Endothelial cell of umbilical vein (primary cell): ENCODE data around the gene RNF113B. TPM values are rescaled to one million over a fixed set of nuclear protein-coding genes. Genes with fewer than 3 reads are reported as not detected.
A peak's percentile ranks its signal among the peaks of the same experiment; 100 is the strongest.

Source experiments
- BruUV-seq: library from RNA; stranded (reverse); fragments of 400-500 nt; replicated peaks from 2 replicates; lab custom pipeline; 2021; lab: Mats Ljungman, UMichigan
- CTCF ChIA-PET: fragments of 300-600, 350-600 bp; sonication (Branson Sonifier 250); formaldehyde crosslinking; loops from one replicate; lab custom pipeline; 2021; ENCODE audit warnings: antibody characterized with exemption, inconsistent platforms; lab: Charles Lee
- POLR2A ChIA-PET: fragments of 300-600, 350-600 bp; sonication (Branson Sonifier 250); formaldehyde crosslinking; loops from one replicate; lab custom pipeline; 2021; ENCODE audit warnings: antibody characterized with exemption, inconsistent platforms; lab: Charles Lee
- DNase-seq: peaks from one replicate; pipeline ENCODE4 v3.0.0-alpha.2; 2011; ENCODE audit warnings: low read depth, low spot score
- FAIRE-seq: peaks from 2 replicates; lab custom pipeline; 2011; peaks lifted over from hg19 to GRCh38; lab: Jason Lieb, UNC
- H2AFZ ChIP-seq: 2 replicates; pipeline ENCODE4 v1.6.0; 2012; ENCODE audit warnings: low read depth, low read length, control low read depth, inconsistent platforms
- H3K27ac ChIP-seq: 2 replicates; pipeline ENCODE4 v1.5.1; 2011; ENCODE audit warnings: low read depth, mild to moderate bottlenecking, control low read depth, low read length, moderate library complexity; ENCODE audit not compliant: insufficient read depth
- H3K27me3 ChIP-seq, 2 experiments: 2 replicates each; pipeline versions ENCODE4 v1.6.0 to v1.6.1; 2011; ENCODE audit warnings: low read length in 2 of 2, mixed read lengths in 1 of 2; ENCODE audit not compliant: control insufficient read depth in 2 of 2, insufficient read depth in 2 of 2
- H3K36me3 ChIP-seq, 2 experiments: 2 replicates in 1 of 2; 3 replicates in 1 of 2; pipeline ENCODE4 v1.5.1; 2011; ENCODE audit warnings: low read length in 2 of 2, mild to moderate bottlenecking in 1 of 2, moderate library complexity in 1 of 2; ENCODE audit not compliant: control insufficient read depth in 2 of 2, insufficient read depth in 2 of 2; ENCODE audit errors: extremely low read depth in 1 of 2
- H3K4me1 ChIP-seq: 3 replicates; pipeline ENCODE4 v1.5.1; 2011; ENCODE audit warnings: mild to moderate bottlenecking, low read length; ENCODE audit not compliant: control insufficient read depth, insufficient read depth; ENCODE audit errors: extremely low read depth
- H3K4me2 ChIP-seq: 2 replicates; pipeline ENCODE4 v1.6.1; 2011; ENCODE audit warnings: low read length, control low read depth, mixed read lengths; ENCODE audit not compliant: insufficient read depth
- H3K4me3 ChIP-seq, 3 experiments: fragments of 200-600 bp in 1 of 3; sonication (generic), shearing (Covaris generic) in 1 of 3; replicated peaks in 1 of 3; 2 replicates each; pipeline ENCODE4 v1.5.1; 2011 to 2016; ENCODE audit warnings: control low read depth in 3 of 3, low read length in 3 of 3, mild to moderate bottlenecking in 2 of 3, inconsistent platforms in 1 of 3, low read depth in 1 of 3, moderate library complexity in 1 of 3; ENCODE audit not compliant: insufficient read depth in 1 of 3
- H3K79me2 ChIP-seq: 2 replicates; pipeline ENCODE4 v1.6.0; 2012; ENCODE audit warnings: low read length, inconsistent platforms; ENCODE audit not compliant: control insufficient read depth, insufficient read depth
- H3K9ac ChIP-seq: replicated peaks from 2 replicates; pipeline ENCODE3; 2011; ENCODE audit warnings: low read length, control low read depth; ENCODE audit not compliant: insufficient read depth; ENCODE audit errors: extremely low read depth
- H3K9me1 ChIP-seq: replicated peaks from 3 replicates; pipeline ENCODE4 v1.6.0; 2011; ENCODE audit warnings: mild to moderate bottlenecking, low read length; ENCODE audit not compliant: control insufficient read depth, insufficient read depth; ENCODE audit errors: extremely low read depth
- H3K9me3 ChIP-seq: replicated peaks from 2 replicates; pipeline ENCODE4 v1.5.1; 2012; ENCODE audit warnings: low read length, inconsistent platforms; ENCODE audit not compliant: control insufficient read depth, insufficient read depth
- H4K20me1 ChIP-seq: replicated peaks from 2 replicates; pipeline ENCODE3; 2011; ENCODE audit warnings: mild to moderate bottlenecking, low read length; ENCODE audit not compliant: control insufficient read depth, insufficient read depth; ENCODE audit errors: extremely low read depth
- EZH2 ChIP-seq: IDR thresholded peaks from 2 replicates; pipeline ENCODE4 v1.6.1; 2012; ENCODE audit warnings: borderline replicate concordance, low read depth, mild to moderate bottlenecking, moderate library complexity, low read length, inconsistent platforms; ENCODE audit not compliant: severe bottlenecking
- FOS ChIP-seq: IDR thresholded peaks from 2 replicates; pipeline ENCODE4 v1.6.1; 2011; ENCODE audit warnings: mild to moderate bottlenecking, low read length, moderate library complexity, borderline replicate concordance; ENCODE audit not compliant: insufficient read depth
- GATA2 ChIP-seq: IDR thresholded peaks from 2 replicates; pipeline ENCODE4 v1.7.0; 2011; ENCODE audit warnings: low read depth, mild to moderate bottlenecking, moderate library complexity, mixed read lengths, low read length; ENCODE audit not compliant: insufficient read length, insufficient read depth
- JUN ChIP-seq: IDR thresholded peaks from 2 replicates; pipeline ENCODE4 v1.6.1; 2011; ENCODE audit warnings: borderline replicate concordance, low read depth; ENCODE audit not compliant: insufficient read length, insufficient read depth
- MYC ChIP-seq: IDR thresholded peaks from one replicate; pipeline ENCODE4 v1.6.1; 2011; ENCODE audit warnings: mild to moderate bottlenecking, low read depth, low read length
- POLR2A ChIP-seq: IDR thresholded peaks from 2 replicates; pipeline ENCODE4 v1.6.1; 2012; ENCODE audit warnings: low read depth, mild to moderate bottlenecking, control low read depth, low read length
- POLR2AphosphoS5 ChIP-seq: IDR thresholded peaks from 2 replicates; pipeline ENCODE4 v1.6.1; 2012; ENCODE audit warnings: low read depth, mild to moderate bottlenecking, control low read depth, low read length, moderate library complexity; ENCODE audit not compliant: insufficient read depth
- dilution Hi-C: fragments of 300-500 bp; cut with MboI; formaldehyde crosslinking; loops from one replicate; pipeline ENCODE4 v1.15.0; 2019; ENCODE audit warnings: low sequenced_read_pairs; ENCODE audit not compliant: extremely low pct_ligation_motif_present
- intact Hi-C: fragments of 100-400 bp; cut with micrococcal nuclease; formaldehyde crosslinking; loops from one replicate; pipeline ENCODE4 v1.10.0; 2022
- polyA plus RNA-seq, 4 experiments: library from polyadenylated mRNA; depleted of rRNA in 3 of 4; stranded (reverse) in 3 of 4; unstranded in 1 of 4; fragments of >200 nt; gene quantifications; 2 replicates each; pipeline versions ENCODE4 v1.2.1 to v1.2.3, GENCODE V29; 2011 to 2012; ENCODE audit warnings: missing spikeins in 1 of 4
- total RNA-seq: library from RNA; stranded (reverse); gene quantifications from 2 replicates; pipeline ENCODE4 v1.2.3, GENCODE V29; 2021
- TF ChIP-seq, protein P1 (sequence below): IDR thresholded peaks from 2 replicates; pipeline ENCODE4 v1.6.1; 2011; ENCODE audit not compliant: insufficient read depth, insufficient read length
- TF ChIP-seq, protein P2 (sequence below), 2 donors: IDR thresholded peaks; 1 replicate in 1 of 2; 2 replicates in 1 of 2; pipeline ENCODE4 v1.5.1; 2011; ENCODE audit warnings: low read length in 2 of 2, mild to moderate bottlenecking in 2 of 2, moderate library complexity in 2 of 2, control low read depth in 1 of 2, inconsistent platforms in 1 of 2, low read depth in 1 of 2; ENCODE audit not compliant: insufficient read depth in 1 of 2; ENCODE audit errors: extremely low read depth in 1 of 2

The RNF113B gene
- total and polyA plus RNA-seq, 2 donors (not counting 3 experiments of a cell fraction or from before 2014, with no cell fraction given), result not detected

DNA sequence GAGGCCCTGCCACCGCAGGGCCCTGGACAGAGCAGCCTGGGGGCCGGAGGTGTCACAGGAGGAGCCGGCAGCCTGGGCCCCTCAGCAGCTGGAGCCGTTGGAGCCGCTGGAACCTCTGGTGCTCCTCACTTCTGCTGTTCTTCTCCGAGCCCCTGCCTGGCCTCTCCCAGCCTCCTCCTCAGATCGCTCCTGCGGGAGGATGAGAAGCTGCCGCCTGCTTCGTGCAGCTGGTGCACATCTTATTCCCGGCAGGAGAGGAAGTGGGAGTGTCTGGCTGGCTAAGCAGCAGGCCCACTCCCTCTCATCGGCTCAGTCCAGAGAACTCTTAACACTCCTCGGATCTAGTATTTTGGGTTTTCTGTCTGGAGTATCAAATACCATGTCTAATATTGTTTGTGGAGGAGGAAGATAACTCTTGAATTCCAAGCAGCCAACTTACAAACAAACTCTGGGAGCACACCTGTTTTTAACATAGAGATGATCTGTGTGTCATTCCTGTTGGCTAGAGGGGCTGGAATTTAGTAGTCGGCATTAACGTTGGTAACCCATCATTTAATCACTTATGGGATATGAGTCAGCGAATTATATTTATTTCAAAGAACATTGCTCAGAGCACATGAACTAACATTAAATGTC lies 37.1 kb upstream of the RNF113B start:
- peak; percentile 31 for DNase-seq
- Histone ChIP-seq H3K4me1 (peaks cover 24% of the 10 kb centered on the region), H3K79me2 (no peaks in the 10 kb centered on the region), H3K27me3 (no peaks in the 10 kb centered on the region), H3K9ac (no peak overlapping the region), H3K9me3 (no peaks in the 10 kb centered on the region), H4K20me1 (no peaks in the 10 kb centered on the region), H2AFZ (peak overlapping the region; percentile 3), H3K4me3 (no peak overlapping the region), H3K36me3 (no peaks in the 10 kb centered on the region), H3K4me2 (peak overlapping the region; percentile 21), H3K9me1 (no peaks in the 10 kb centered on the region), H3K27ac (peak overlapping the region; percentile 20)
- no peak for FAIRE-seq
- TF ChIP-seq POLR2AphosphoS5, result no peak
- no peak for TF ChIP-seq EZH2
- ChIA-PET CTCF (interaction anchor here (1.1 kb wide), 1 partner anchor 9 kb away, joined by 3 read pairs; no protein-coding TSS in a partner anchor), POLR2A (no interaction called here)
- no TSS peak for BruUV-seq
- intact Hi-C loops, result no loop called here
- dilution Hi-C loops, result no loop called here

DNA sequence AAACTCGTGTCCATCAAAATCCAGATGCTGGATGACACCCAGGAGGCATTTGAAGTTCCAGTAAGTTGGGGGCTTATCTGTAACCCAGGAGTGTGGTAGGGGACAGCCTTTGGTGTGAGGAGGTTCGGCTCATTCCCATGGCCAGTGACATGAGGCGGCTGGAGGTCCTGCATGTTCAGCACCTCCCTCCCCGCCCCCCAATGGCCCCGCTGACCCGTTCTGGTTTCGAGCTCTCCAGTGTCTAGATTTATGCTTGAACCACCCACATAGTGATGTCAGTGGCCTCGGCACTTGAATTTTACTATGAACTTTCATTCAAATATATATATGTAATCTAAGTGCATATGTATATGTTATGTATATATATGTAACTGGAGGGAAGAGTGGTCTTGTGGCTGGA lies 36.3 kb upstream of the RNF113B start:
- POLR2A ChIA-PET, result no interaction called here
- dilution Hi-C loops, result no loop called here
- TF ChIP-seq, protein P1, sequence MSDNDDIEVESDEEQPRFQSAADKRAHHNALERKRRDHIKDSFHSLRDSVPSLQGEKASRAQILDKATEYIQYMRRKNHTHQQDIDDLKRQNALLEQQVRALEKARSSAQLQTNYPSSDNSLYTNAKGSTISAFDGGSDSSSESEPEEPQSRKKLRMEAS, result no peak
- TF ChIP-seq FOS, result no peak
- TF ChIP-seq, protein P2, sequence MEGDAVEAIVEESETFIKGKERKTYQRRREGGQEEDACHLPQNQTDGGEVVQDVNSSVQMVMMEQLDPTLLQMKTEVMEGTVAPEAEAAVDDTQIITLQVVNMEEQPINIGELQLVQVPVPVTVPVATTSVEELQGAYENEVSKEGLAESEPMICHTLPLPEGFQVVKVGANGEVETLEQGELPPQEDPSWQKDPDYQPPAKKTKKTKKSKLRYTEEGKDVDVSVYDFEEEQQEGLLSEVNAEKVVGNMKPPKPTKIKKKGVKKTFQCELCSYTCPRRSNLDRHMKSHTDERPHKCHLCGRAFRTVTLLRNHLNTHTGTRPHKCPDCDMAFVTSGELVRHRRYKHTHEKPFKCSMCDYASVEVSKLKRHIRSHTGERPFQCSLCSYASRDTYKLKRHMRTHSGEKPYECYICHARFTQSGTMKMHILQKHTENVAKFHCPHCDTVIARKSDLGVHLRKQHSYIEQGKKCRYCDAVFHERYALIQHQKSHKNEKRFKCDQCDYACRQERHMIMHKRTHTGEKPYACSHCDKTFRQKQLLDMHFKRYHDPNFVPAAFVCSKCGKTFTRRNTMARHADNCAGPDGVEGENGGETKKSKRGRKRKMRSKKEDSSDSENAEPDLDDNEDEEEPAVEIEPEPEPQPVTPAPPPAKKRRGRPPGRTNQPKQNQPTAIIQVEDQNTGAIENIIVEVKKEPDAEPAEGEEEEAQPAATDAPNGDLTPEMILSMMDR (IDR thresholded peaks at IDR 0.05; ENCODE audit: extremely low read depth in 1 of 2, insufficient read depth in 1 of 2, low read depth in 1 of 2, low read length in 2 of 2), result no peak
- TF ChIP-seq EZH2, result no peak
- TF ChIP-seq GATA2, result no peak
- no peak for TF ChIP-seq POLR2AphosphoS5
- TF ChIP-seq MYC, result no peak
- no peak for TF ChIP-seq JUN
- no peak for TF ChIP-seq POLR2A

More for the DNA sequence above, 36.3 kb upstream of the RNF113B start:
- no peaks in the 10 kb centered on the region for H3K9me1 ChIP-seq
- no peaks in the 10 kb centered on the region for H3K79me2 ChIP-seq
- no peaks in the 10 kb centered on the region for H3K9me3 ChIP-seq
- no peak overlapping the region for H3K4me2 ChIP-seq
- no peaks in the 10 kb centered on the region for H3K27me3 ChIP-seq
- no peak overlapping the region for H3K9ac ChIP-seq
- BruUV-seq, result no TSS peak
- FAIRE-seq (no peak), DNase-seq (no peak)
- intact Hi-C loops, result no loop called here
- no peak overlapping the region for H3K27ac ChIP-seq
- H3K4me1 ChIP-seq, result peaks cover 24% of the 10 kb centered on the region
- H3K4me3 ChIP-seq, result no peak overlapping the region
- CTCF ChIA-PET, result no interaction called here
- H4K20me1 ChIP-seq, result no peaks in the 10 kb centered on the region
- no peak overlapping the region for H2AFZ ChIP-seq
- H3K36me3 ChIP-seq, result no peaks in the 10 kb centered on the region
